Gastrocnemius medialis (tissue), 4 donors: ENCODE data around the gene ATE1. TPM values are rescaled to one million over a fixed set of nuclear protein-coding genes. Genes with fewer than 3 reads are reported as not detected.
"Not testable (repeated sequence)": the region's sequence is repeated elsewhere in the genome, so short reads cannot be mapped to it uniquely, and the experiment has no call there.

ENCODE experiments used
- ATAC-seq, 2 donors: fragments of 150-250 bp; one replicate each; pipeline ENCODE4 v1.9.1; 2016
- DNase-seq, 2 donors: peaks; one replicate each; pipeline ENCODE4 v3.0.0-alpha.2; 2019
- H3K27ac ChIP-seq, 4 donors: fragments of 200-600 bp; sonication (generic); 1 replicate in 1 of 4; 2 replicates in 3 of 4; pipeline ENCODE4 v1.5.1; 2016 to 2018; ENCODE audit warnings: mild to moderate bottlenecking in 2 of 4, moderate library complexity in 1 of 4
- H3K27me3 ChIP-seq, 3 donors: fragments of 200-600 bp; sonication (generic) in 2 of 3; 1 replicate in 1 of 3; 2 replicates in 2 of 3; pipeline versions ENCODE4 v1.5.1 to v1.6.0; 2016 to 2019; ENCODE audit warnings: mild to moderate bottlenecking in 1 of 3, moderate library complexity in 1 of 3
- H3K36me3 ChIP-seq, 2 donors: fragments of 200-600 bp; sonication (generic) in 1 of 2; one replicate each; pipeline ENCODE4 v1.5.1; 2017 to 2018
- H3K4me1 ChIP-seq, 2 donors: fragments of 200-600 bp; sonication (generic) in 1 of 2; one replicate each; pipeline ENCODE4 v1.5.1; 2016 to 2017; ENCODE audit warnings: mild to moderate bottlenecking in 2 of 2
- H3K4me3 ChIP-seq, 4 donors: fragments of 200-600 bp; sonication (generic) in 3 of 4; 1 replicate in 1 of 4; 2 replicates in 3 of 4; pipeline ENCODE4 v1.5.1; 2016 to 2019; ENCODE audit warnings: mild to moderate bottlenecking in 2 of 4
- H3K9me3 ChIP-seq, 3 donors: fragments of 200-600 bp; sonication (generic) in 2 of 3; 1 replicate in 1 of 3; 2 replicates in 2 of 3; pipeline ENCODE4 v1.5.1; 2016 to 2019
- CTCF ChIP-seq, 5 experiments: fragments of 450-650 bp in 3 of 5; fragments of 200-600 bp in 2 of 5; sonication (generic) in 2 of 5; IDR thresholded peaks in 4 of 5; conservative IDR thresholded peaks in 1 of 5; 1 replicate in 4 of 5; 2 replicates in 1 of 5; pipeline ENCODE4 v1.5.1; 2016 to 2019; ENCODE audit warnings: antibody characterized with exemption in 5 of 5, mild to moderate bottlenecking in 3 of 5, moderate library complexity in 3 of 5
- POLR2A ChIP-seq, 2 donors: fragments of 450-650 bp; IDR thresholded peaks; one replicate each; pipeline ENCODE4 v1.6.1; 2017; ENCODE audit warnings: antibody characterized with exemption in 2 of 2, mild to moderate bottlenecking in 2 of 2, moderate library complexity in 2 of 2
- in situ Hi-C, 4 donors: fragments of 200-750 bp; cut with MboI; loops; one replicate each; pipeline versions ENCODE4 v1.15.0 to v1.8.0; 2017; ENCODE audit warnings: low sequenced_read_pairs in 4 of 4
- intact Hi-C: fragments of 100-400 bp; cut with DNase I; formaldehyde crosslinking; loops from one replicate; pipeline ENCODE4 v1.15.1; 2023; ENCODE audit warnings: low total_unique reads
- total RNA-seq, 4 donors: library from RNA; depleted of rRNA; stranded (reverse); fragments of >200 nt; gene quantifications; one replicate each; pipeline versions ENCODE4 v1.1.0 to v1.2.3, GENCODE V29; 2016

ATE1 gene
- total RNA-seq, 4 donors from 2014 or later, result 34.3 to 57.6 (median 39.4) TPM

- in situ Hi-C loops (no loop called here), intact Hi-C loops (no loop called here)
- no peak overlapping the region for H3K27ac ChIP-seq
- no peaks in the 10 kb centered on the region for H3K4me1 ChIP-seq
- no peak for TF ChIP-seq CTCF (IDR thresholded peaks at IDR 0.05 in 4 of 5, conservative IDR thresholded peaks at IDR 0.05 in 1 of 5)
- TF ChIP-seq POLR2A (IDR thresholded peaks at IDR 0.05), result no peak
- H3K27me3 ChIP-seq, result no peaks in the 10 kb centered on the region
- no peak overlapping the region for H3K4me3 ChIP-seq
- no peaks in the 10 kb centered on the region for H3K9me3 ChIP-seq
- ATAC-seq, result no peak
- no peaks in the 10 kb centered on the region for H3K36me3 ChIP-seq
- no peak for DNase-seq
Observed at GRCh38 chr10:121700416-121700815, 227.4 kb downstream of the ATE1 start.

- H3K9me3 ChIP-seq, DNase-seq, ATAC-seq, H3K4me3 ChIP-seq, H3K4me1 ChIP-seq, intact Hi-C loops, H3K36me3 ChIP-seq, H3K27ac ChIP-seq, in situ Hi-C loops, H3K27me3 ChIP-seq: not testable (repeated sequence)
Observed at GRCh38 chr10:121699703-121700102, 228.1 kb downstream of the ATE1 start.

- no peaks in the 10 kb centered on the region for H3K27me3 ChIP-seq
- in situ Hi-C loops, result no loop called here
Observed at GRCh38 chr10:121698902-121699301, 228.9 kb downstream of the ATE1 start.

GRCh38 chr10:121698336-121698735 is 229.5 kb downstream of the ATE1 start:
- Histone ChIP-seq H3K4me1 (no peaks in the 10 kb centered on the region), H3K27me3 (no peaks in the 10 kb centered on the region), H3K27ac (no peak overlapping the region), H3K9me3 (no peaks in the 10 kb centered on the region), H3K4me3 (no peak overlapping the region), H3K36me3 (no peaks in the 10 kb centered on the region)
- DNase-seq (no peak), ATAC-seq (no peak)
- TF ChIP-seq CTCF (IDR thresholded peaks at IDR 0.05 in 4 of 5, conservative IDR thresholded peaks at IDR 0.05 in 1 of 5) (no peak), POLR2A (IDR thresholded peaks at IDR 0.05) (no peak)
- in situ Hi-C loops, result no loop called here
- intact Hi-C loops, result no loop called here

More at GRCh38 chr10:121698902-121699301, 228.9 kb downstream of the ATE1 start:
- Histone ChIP-seq H3K9me3 (no peaks in the 10 kb centered on the region), H3K36me3 (no peaks in the 10 kb centered on the region), H3K4me1 (no peaks in the 10 kb centered on the region), H3K27ac (no peak overlapping the region), H3K4me3 (no peak overlapping the region)
- TF ChIP-seq CTCF (IDR thresholded peaks at IDR 0.05 in 4 of 5, conservative IDR thresholded peaks at IDR 0.05 in 1 of 5), result no peak
- TF ChIP-seq POLR2A (IDR thresholded peaks at IDR 0.05), result no peak
- DNase-seq (no peak), ATAC-seq (no peak)
- intact Hi-C loops, result no loop called here

- TF ChIP-seq POLR2A (IDR thresholded peaks at IDR 0.05), result no peak
- TF ChIP-seq CTCF (IDR thresholded peaks at IDR 0.05 in 4 of 5, conservative IDR thresholded peaks at IDR 0.05 in 1 of 5), result peak in 1 of 5 experiments; percentile 19
- H3K4me1 ChIP-seq, result no peaks in the 10 kb centered on the region
- ATAC-seq (no peak), DNase-seq (no peak)
- no peaks in the 10 kb centered on the region for H3K36me3 ChIP-seq
- no peaks in the 10 kb centered on the region for H3K27me3 ChIP-seq
- no peak overlapping the region for H3K27ac ChIP-seq
- no peaks in the 10 kb centered on the region for H3K9me3 ChIP-seq
- in situ Hi-C loops, result no loop called here
- H3K4me3 ChIP-seq, result no peak overlapping the region
- intact Hi-C loops, result no loop called here
Observed at GRCh38 chr10:121696854-121697253, 231.0 kb downstream of the ATE1 start.
